Ectodermal cell (in vitro differentiated cells): ENCODE data around the gene ARHGEF1.

Experiments used
- H3K27ac ChIP-seq: 2 replicates; pipeline ENCODE4 v1.7.0; 2013; ENCODE audit warnings: mild to moderate bottlenecking, low read depth, low read length; ENCODE audit not compliant: insufficient read depth, poor library complexity, severe bottlenecking
- H3K27me3 ChIP-seq: 2 replicates; pipeline ENCODE4 v1.7.0; 2013; ENCODE audit warnings: mild to moderate bottlenecking, low read length; ENCODE audit not compliant: insufficient read depth, control insufficient read depth, poor library complexity, severe bottlenecking
- H3K36me3 ChIP-seq: one replicate; pipeline ENCODE4 v1.7.0; 2013; ENCODE audit warnings: low read length; ENCODE audit not compliant: control insufficient read depth, insufficient read depth
- H3K4me1 ChIP-seq: one replicate; pipeline ENCODE4 v1.7.0; 2013; ENCODE audit warnings: low read length; ENCODE audit not compliant: control insufficient read depth, insufficient read depth
- H3K4me3 ChIP-seq: 2 replicates; pipeline ENCODE4 v1.7.0; 2013; ENCODE audit warnings: low read depth, low read length, control low read depth; ENCODE audit not compliant: insufficient read depth
- H3K9me3 ChIP-seq: 2 replicates; pipeline ENCODE4 v1.7.0; 2013; ENCODE audit warnings: mild to moderate bottlenecking, low read length, moderate library complexity; ENCODE audit not compliant: control insufficient read depth
- WGBS, 2 experiments: methylation state at CpG; one replicate each; pipeline ENCODE4 v1.1.7; 2013; ENCODE audit warnings: missing lambda C conversion rate in 2 of 2; 5-methylcytosine and 5-hydroxymethylcytosine counted together

The ARHGEF1 gene

DNA sequence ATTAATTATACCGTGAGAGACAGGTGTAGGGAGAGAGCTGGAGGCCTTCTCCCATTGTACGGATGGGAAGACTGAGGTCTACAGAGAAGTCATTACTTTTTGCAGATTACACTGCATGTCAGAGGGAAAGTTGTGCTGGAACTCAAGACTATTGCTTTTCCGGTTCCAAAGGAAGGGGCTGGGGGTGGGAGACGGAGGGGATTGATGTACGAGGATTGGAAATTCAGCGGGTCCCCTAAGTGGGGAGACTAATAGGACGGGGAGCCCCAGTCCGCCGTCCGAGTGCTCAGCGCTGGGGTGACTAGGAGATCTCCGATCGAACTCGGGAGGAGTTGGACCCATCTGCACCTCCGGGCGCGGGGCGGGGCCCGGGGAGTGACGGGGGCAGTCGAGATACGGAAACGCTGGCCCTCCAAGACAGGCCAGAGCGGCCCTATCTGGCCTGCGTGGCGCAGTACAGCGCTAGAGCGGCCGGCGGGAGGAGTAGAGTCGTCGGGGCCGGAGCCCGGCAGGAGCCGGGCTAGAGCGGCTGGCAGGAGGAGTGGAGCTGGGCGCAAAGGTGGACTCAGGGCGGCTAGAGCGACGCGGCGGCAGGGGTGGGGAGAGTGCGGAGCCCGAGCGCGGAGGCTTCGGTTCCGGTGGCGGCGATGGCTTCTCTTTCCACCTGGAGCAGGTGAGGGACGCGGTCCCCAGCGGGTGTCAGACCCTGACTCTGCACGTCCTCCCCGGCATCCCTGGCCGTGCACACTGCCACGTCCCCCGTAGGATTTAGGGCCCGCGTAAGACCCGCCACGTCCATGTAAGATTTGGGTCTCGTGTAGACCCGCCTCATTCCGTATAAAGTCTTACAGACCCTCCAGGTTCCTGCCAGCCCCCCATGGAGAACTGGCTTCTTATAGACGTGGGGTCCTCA is 1.1 kb downstream of the ARHGEF1 start:
- WGBS, 2 experiments: 1% methylated on average over 66 of the region's 66 CpGs
- peaks cover 10% of the 10 kb centered on the region for H3K4me1 ChIP-seq
- H3K4me3 ChIP-seq: peak overlapping the region; percentile 60
- H3K27ac ChIP-seq: no peak overlapping the region
- no peaks in the 10 kb centered on the region for H3K9me3 ChIP-seq
- peaks cover 33% of the 10 kb centered on the region for H3K27me3 ChIP-seq
- H3K36me3 ChIP-seq: no peaks in the 10 kb centered on the region

DNA sequence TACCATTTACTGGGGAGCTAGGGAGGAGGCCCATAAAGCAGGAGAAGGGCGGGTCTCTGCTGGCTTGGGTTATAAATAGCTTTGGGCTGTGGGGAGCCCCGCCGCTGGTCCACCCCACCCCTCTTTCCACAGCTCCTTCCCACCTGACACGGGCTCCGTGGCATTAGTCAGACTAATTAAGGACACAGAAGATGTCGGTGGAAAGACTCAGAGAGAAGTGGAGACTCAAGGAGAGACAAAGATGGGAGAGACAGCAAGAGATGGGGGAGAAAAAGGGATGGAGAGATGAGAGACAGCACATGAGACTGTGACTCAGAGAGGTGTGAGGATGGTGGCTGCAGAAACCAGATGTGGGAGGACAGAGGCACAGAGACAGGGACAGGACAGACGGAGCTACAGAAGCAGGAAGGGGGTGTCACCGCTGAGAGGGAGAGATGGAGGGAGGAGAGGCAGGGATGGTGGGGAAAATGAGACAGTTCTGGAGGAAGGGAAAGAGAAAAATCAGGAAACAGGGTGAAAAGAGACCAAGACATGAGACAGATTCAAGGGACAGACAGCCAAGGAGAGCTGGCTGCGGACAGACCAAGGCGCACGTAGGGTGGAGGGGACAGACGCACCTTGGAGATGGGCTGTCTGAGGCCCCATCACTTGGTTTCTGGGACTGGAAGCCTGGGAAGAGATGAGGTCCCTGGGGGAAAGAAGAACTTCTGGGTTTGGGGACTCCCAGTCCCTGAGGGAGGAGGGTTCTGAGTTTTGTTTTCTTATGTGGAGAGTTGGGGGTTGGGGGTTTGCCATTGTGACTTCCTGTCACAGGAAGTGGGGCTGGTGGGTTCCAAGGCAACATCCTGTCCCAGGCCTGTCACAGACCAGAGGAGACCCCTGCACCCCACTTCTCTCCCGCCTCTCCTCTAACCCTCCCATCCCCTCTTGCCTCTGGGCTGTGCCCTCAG is 4.1 kb downstream of the ARHGEF1 start:
- WGBS, 2 experiments: 82 to 83% methylated on average over 13 of the region's 13 CpGs
- H3K27ac ChIP-seq: no peak overlapping the region
- no peaks in the 10 kb centered on the region for H3K9me3 ChIP-seq
- peaks cover 10% of the 10 kb centered on the region for H3K4me1 ChIP-seq
- no peaks in the 10 kb centered on the region for H3K36me3 ChIP-seq
- H3K27me3 ChIP-seq: peaks cover 19% of the 10 kb centered on the region
- no peak overlapping the region for H3K4me3 ChIP-seq

DNA sequence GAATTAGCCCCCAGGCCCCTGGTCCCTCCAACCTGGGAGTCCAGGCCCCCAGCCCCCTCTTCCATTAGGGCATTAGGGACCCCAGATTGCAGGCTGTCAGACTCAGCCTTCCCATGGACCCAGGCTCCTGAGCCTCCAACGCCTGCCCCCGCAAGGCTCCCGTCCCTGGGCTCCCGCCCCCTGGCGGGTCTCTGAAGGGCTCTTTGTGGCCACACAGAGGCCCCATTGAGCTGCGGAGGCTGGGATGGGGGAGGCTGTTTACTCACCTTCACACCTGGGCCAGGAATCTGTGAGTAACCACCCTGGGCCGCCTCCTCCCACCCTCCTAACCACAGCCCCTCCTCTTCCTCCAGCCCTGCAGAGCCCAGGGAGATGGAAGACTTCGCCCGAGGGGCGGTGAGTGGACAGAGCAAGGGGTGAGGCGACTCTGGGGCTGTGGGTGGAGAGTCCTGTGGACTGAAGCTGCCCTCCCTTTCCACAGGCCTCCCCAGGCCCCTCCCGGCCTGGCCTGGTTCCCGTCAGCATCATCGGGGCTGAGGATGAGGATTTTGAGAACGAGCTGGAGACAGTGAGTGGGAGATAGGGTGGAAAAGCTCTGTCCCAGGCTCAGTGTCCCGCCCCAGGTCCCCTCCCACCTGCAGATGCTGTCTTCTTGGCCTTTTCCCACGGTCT is 4.9 kb downstream of the ARHGEF1 start:
- Histone ChIP-seq H3K36me3 (no peaks in the 10 kb centered on the region), H3K4me3 (no peak overlapping the region), H3K4me1 (peaks cover 6% of the 10 kb centered on the region), H3K27ac (no peak overlapping the region), H3K9me3 (no peaks in the 10 kb centered on the region), H3K27me3 (peaks cover 11% of the 10 kb centered on the region)
- WGBS, 2 experiments: 52 to 56% methylated on average over 17 of the region's 17 CpGs

DNA sequence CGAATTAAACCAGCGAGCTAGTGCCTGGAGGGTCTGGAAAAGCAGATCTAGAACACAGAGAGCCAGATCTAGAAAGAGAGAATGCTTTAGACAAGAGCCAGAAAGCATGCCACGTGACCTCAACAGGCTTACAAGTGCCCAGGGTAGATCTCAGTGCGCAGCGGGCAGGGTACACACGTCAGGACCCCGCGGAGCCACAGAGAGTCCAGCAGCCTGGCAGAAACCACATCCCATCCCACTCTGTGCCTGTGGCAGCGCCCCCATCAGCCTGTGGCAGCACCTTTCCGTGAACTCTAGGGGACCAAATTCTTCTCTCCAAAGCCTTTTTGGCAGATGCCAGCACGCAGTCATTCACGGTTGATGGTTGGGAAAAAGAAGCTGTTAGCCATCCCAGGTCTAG is 5.9 kb downstream of the ARHGEF1 start:
- H3K27me3 ChIP-seq: peaks cover under 1% of the 10 kb centered on the region
- WGBS, 2 experiments: 91 to 92% methylated on average over 12 of the region's 12 CpGs
- H3K27ac ChIP-seq: no peak overlapping the region
- H3K4me1 ChIP-seq: peaks cover 6% of the 10 kb centered on the region
- H3K9me3 ChIP-seq: no peaks in the 10 kb centered on the region
- H3K4me3 ChIP-seq: no peak overlapping the region
- no peaks in the 10 kb centered on the region for H3K36me3 ChIP-seq

DNA sequence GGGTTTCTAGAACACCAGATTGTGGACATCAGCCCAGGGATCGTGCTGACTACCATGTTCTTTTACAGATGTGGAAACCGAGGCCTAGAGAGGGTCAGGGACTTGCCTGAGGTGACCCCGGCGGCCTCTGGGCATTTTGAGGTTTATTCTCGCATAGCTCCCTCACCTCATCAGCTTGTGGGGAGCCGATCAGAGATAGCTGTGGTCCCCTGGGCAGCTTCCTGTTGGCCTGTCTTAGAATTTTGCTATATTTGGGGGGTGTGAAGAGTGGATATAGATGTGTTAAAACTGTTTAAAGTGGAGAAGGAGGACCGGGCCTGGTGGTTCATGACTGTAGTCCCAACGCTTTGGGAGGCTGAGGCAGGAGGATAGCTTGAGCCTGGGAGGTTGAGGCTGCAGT is 6.9 kb downstream of the ARHGEF1 start:
- H3K27me3 ChIP-seq: no peaks in the 10 kb centered on the region
- no peaks in the 10 kb centered on the region for H3K9me3 ChIP-seq
- 95 to 97% methylated on average over 8 of the region's 8 CpGs for WGBS, 2 experiments
- no peaks in the 10 kb centered on the region for H3K36me3 ChIP-seq
- no peak overlapping the region for H3K4me3 ChIP-seq
- H3K4me1 ChIP-seq: peaks cover 2% of the 10 kb centered on the region
- no peak overlapping the region for H3K27ac ChIP-seq

DNA sequence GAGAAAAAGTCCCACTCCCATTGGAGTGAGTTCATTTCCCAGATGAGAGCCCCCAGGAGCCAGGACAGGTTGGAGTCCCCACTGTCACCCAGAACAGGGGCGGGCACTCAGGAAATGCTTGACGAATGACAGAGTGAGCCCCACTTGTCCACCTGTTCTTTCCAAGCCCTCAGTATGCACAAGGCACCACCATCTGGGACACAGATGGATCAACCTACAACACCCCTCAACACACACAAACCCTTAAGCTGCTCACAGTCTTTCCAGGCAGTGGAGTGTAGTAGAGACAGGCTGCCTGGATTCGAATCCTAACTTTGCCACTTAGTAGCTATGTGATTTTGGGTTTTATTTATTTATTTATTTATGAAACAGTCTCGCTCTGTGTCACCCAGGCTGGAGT is 8.0 kb downstream of the ARHGEF1 start:
- H3K27ac ChIP-seq: no peak overlapping the region
- no peaks in the 10 kb centered on the region for H3K27me3 ChIP-seq
- no peak overlapping the region for H3K4me3 ChIP-seq
- H3K36me3 ChIP-seq: peaks cover 3% of the 10 kb centered on the region
- no peaks in the 10 kb centered on the region for H3K4me1 ChIP-seq
- no peaks in the 10 kb centered on the region for H3K9me3 ChIP-seq
- WGBS, 2 experiments: 89 to 94% methylated on average over 4 of the region's 4 CpGs

DNA sequence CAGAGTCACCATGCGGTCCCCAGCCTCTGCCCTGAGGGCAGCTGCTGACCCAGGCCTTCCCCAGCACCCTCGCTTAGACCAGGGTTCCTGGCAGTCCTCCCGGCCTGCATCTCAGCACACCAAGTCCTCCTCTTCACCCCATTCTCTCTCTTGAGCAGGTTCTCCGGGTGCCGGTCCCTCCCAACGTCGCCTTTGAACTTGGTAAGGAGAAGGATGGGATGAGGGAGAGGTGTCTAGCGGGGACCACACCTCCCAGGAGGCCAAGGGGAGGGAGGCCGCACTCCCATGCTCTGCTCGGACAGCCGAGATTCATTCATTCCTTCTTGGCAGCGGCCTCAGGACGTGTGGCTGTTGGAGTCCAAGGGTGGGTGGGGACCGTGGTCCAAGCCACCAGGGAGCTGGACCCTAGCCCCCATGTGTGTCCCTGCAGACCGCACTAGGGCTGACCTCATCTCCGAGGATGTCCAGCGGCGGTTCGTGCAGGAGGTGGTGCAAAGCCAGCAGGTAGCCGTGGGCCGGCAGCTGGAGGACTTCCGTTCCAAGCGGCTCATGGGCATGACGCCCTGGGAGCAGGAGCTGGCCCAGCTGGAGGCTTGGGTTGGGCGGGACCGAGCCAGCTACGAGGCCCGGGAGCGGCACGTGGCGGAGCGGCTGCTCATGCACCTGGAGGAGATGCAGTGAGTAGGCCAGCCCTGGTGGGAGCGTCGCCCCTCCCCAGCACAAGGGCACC is 9.4 kb downstream of the ARHGEF1 start:
- no peaks in the 10 kb centered on the region for H3K27me3 ChIP-seq
- no peaks in the 10 kb centered on the region for H3K4me1 ChIP-seq
- H3K4me3 ChIP-seq: no peak overlapping the region
- 92 to 93% methylated on average over 34 of the region's 34 CpGs for WGBS, 2 experiments
- no peaks in the 10 kb centered on the region for H3K9me3 ChIP-seq
- H3K27ac ChIP-seq: no peak overlapping the region
- H3K36me3 ChIP-seq: peaks cover 3% of the 10 kb centered on the region

DNA sequence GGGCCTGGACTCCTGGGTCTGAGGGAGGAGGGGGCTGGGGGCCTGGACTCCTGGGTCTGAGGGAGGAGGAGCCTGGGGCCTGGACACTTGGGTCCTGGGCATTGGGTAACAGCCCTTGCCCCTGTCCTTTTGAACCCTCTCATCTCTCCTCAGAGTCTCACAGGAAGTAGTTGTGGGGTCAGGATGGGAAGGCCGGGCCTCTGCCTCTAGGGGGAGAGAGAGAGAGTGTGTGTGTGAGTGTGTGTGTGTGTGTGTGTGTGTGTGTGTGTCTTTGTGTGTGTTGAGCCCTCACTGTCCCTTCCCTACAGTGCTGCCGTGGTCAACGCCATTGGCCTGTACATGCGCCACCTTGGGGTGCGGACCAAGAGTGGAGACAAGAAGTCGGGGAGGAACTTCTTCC is 10.9 kb downstream of the ARHGEF1 start:
- Histone ChIP-seq H3K4me3 (no peak overlapping the region), H3K27me3 (no peaks in the 10 kb centered on the region), H3K27ac (no peak overlapping the region), H3K4me1 (no peaks in the 10 kb centered on the region), H3K36me3 (peaks cover 3% of the 10 kb centered on the region), H3K9me3 (no peaks in the 10 kb centered on the region)
- WGBS, 2 experiments: 80 to 84% methylated on average over 6 of the region's 6 CpGs

DNA sequence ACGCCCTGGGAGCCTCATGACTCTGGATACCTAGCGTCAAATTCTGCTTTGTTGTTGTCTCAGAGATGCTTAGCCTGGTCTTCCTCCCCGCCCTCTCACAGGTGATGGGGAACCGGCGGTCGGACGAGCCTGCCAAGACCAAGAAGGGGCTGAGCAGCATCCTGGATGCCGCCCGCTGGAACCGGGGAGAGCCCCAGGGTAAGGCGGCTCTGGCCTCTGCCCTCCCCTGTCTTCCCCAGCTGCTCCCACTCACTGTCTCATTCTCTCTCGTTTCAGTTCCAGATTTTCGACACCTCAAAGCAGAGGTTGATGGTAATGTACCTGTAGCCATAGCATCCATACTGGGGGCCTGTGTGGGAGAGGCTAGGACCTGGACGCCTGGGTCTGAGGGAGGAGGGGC is 11.4 kb downstream of the ARHGEF1 start:
- no peaks in the 10 kb centered on the region for H3K9me3 ChIP-seq
- no peaks in the 10 kb centered on the region for H3K4me1 ChIP-seq
- 94% methylated on average over 14 of the region's 14 CpGs for WGBS, 2 experiments
- no peak overlapping the region for H3K4me3 ChIP-seq
- no peak overlapping the region for H3K27ac ChIP-seq
- H3K27me3 ChIP-seq: no peaks in the 10 kb centered on the region
- peaks cover 3% of the 10 kb centered on the region for H3K36me3 ChIP-seq
